ENCODE data around the gene YKT6.

- TF ChIP-seq POLR2A (IDR thresholded peaks at IDR 0.05), result no peak
- no peak for TF ChIP-seq CTCF (IDR thresholded peaks at IDR 0.05)
Measured at GRCh38 chr7:44222074-44222473, 21.3 kb downstream of the YKT6 start.

Measured in thyroid gland (tissue), 4 donors.